OCI-LY1 (cell line): ENCODE results near the gene TMTC3.

Experiments
- H2AFZ ChIP-seq: fragments of 200-600 bp; sonication (generic), shearing (Covaris generic); 2 replicates; pipeline ENCODE4 v1.6.0; 2014; ENCODE audit warnings: antibody characterized with exemption, mild to moderate bottlenecking, low read length
- H3F3A ChIP-seq: fragments of 200-600 bp; sonication (generic), shearing (Covaris generic); 2 replicates; pipeline ENCODE4 v1.6.0; 2014; ENCODE audit warnings: mild to moderate bottlenecking, antibody characterized with exemption, low read length, moderate library complexity; ENCODE audit not compliant: insufficient read depth
- H3K27ac ChIP-seq: fragments of 200-600 bp; sonication (generic); 2 replicates; pipeline ENCODE4 v1.5.1; 2014; ENCODE audit warnings: low read length, mixed run types, mild to moderate bottlenecking, low read depth; ENCODE audit not compliant: poor library complexity, severe bottlenecking
- H3K27me3 ChIP-seq: fragments of 200-600 bp; sonication (generic); 2 replicates; pipeline ENCODE4 v1.6.0; 2014; ENCODE audit warnings: antibody characterized with exemption, mild to moderate bottlenecking, low read length, moderate library complexity; ENCODE audit not compliant: insufficient read depth
- H3K36me3 ChIP-seq: fragments of 200-600 bp; sonication (generic); 2 replicates; pipeline ENCODE4 v1.6.1; 2014; ENCODE audit warnings: mild to moderate bottlenecking, antibody characterized with exemption, low read length, moderate library complexity, mixed read lengths; ENCODE audit not compliant: insufficient read depth
- H3K4me1 ChIP-seq: fragments of 200-600 bp; sonication (generic); 2 replicates; pipeline ENCODE4 v1.5.1; 2014; ENCODE audit warnings: mild to moderate bottlenecking, low read length, moderate library complexity; ENCODE audit not compliant: insufficient read depth, severe bottlenecking
- H3K4me2 ChIP-seq: fragments of 200-600 bp; sonication (generic), shearing (Covaris generic); 2 replicates; pipeline ENCODE4 v1.6.1; 2014; ENCODE audit warnings: low read length
- H3K4me3 ChIP-seq: fragments of 200-600 bp; sonication (generic); 2 replicates; pipeline ENCODE4 v1.5.1; 2014; ENCODE audit warnings: low read length, low read depth, mild to moderate bottlenecking, mixed read lengths; ENCODE audit not compliant: poor library complexity, severe bottlenecking
- H3K79me2 ChIP-seq: fragments of 200-600 bp; shearing (Covaris generic); 2 replicates; pipeline ENCODE4 v1.6.1; 2016; ENCODE audit warnings: mixed run types, low read length, mixed read lengths; ENCODE audit not compliant: insufficient read depth
- H3K9ac ChIP-seq: fragments of 200-600 bp; sonication (generic), shearing (Covaris generic); 2 replicates; pipeline ENCODE4 v1.6.1; 2014; ENCODE audit warnings: mild to moderate bottlenecking, low read length, mixed read lengths
- H3K9me2 ChIP-seq: fragments of 200-600 bp; sonication (generic), shearing (Covaris generic); 2 replicates; pipeline ENCODE4 v1.6.1; 2014; ENCODE audit warnings: low read depth, mild to moderate bottlenecking, low read length, mixed read lengths
- H3K9me3 ChIP-seq: fragments of 200-600 bp; shearing (Covaris generic); 2 replicates; pipeline ENCODE4 v1.6.1; 2014; ENCODE audit warnings: low read length, mixed read lengths
- H4K20me1 ChIP-seq: fragments of 200-600 bp; sonication (generic), shearing (Covaris generic); 2 replicates; pipeline ENCODE4 v1.6.0; 2016; ENCODE audit warnings: mild to moderate bottlenecking, low read length; ENCODE audit not compliant: insufficient read depth
- EZH2 ChIP-seq: fragments of 200-600 bp; sonication (generic), shearing (Covaris generic); IDR thresholded peaks from 2 replicates; pipeline ENCODE4 v1.8.0; 2017; ENCODE audit warnings: borderline replicate concordance, mixed run types, mild to moderate bottlenecking, antibody characterized with exemption, low read length, moderate library complexity, mixed read lengths
- TF ChIP-seq, protein P1 (sequence below): fragments of 200-600 bp; sonication (generic), shearing (Covaris generic); IDR thresholded peaks from 2 replicates; pipeline ENCODE4 v1.5.1; 2017; ENCODE audit warnings: mild to moderate bottlenecking, antibody characterized with exemption, low read length, moderate library complexity, mixed read lengths

The TMTC3 gene

DNA sequence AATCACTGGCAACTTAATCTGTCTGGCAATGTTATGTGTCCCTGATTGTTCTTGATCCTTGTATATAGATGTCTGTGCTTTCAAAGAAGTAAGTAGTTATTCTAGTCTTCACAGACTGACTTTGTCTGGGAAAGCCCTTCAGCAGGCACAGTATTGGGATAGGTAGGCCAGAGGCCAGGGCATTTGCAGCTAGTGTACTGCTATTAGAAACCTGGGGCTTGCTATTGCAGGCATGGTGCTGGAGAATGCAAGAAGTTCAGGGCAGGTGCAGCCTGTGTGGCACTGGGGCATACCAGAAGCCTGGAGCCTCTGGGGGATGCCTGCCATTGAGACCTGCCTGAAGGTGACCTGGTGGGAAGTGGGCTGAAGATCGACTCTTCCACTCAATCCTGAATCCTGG, 96.3 kb downstream of the TMTC3 start:
- no peak overlapping the region for H3K9ac ChIP-seq
- H3K36me3 ChIP-seq: no peaks in the 10 kb centered on the region
- H3K4me2 ChIP-seq: no peak overlapping the region
- H3K27ac ChIP-seq: no peak overlapping the region
- H2AFZ ChIP-seq: no peak overlapping the region
- H3K4me1 ChIP-seq: no peaks in the 10 kb centered on the region
- no peaks in the 10 kb centered on the region for H3F3A ChIP-seq
- TF ChIP-seq, protein P1, sequence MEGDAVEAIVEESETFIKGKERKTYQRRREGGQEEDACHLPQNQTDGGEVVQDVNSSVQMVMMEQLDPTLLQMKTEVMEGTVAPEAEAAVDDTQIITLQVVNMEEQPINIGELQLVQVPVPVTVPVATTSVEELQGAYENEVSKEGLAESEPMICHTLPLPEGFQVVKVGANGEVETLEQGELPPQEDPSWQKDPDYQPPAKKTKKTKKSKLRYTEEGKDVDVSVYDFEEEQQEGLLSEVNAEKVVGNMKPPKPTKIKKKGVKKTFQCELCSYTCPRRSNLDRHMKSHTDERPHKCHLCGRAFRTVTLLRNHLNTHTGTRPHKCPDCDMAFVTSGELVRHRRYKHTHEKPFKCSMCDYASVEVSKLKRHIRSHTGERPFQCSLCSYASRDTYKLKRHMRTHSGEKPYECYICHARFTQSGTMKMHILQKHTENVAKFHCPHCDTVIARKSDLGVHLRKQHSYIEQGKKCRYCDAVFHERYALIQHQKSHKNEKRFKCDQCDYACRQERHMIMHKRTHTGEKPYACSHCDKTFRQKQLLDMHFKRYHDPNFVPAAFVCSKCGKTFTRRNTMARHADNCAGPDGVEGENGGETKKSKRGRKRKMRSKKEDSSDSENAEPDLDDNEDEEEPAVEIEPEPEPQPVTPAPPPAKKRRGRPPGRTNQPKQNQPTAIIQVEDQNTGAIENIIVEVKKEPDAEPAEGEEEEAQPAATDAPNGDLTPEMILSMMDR: no peak
- no peak for TF ChIP-seq EZH2
- no peaks in the 10 kb centered on the region for H3K79me2 ChIP-seq
- no peaks in the 10 kb centered on the region for H3K27me3 ChIP-seq
- no peaks in the 10 kb centered on the region for H4K20me1 ChIP-seq
- no peaks in the 10 kb centered on the region for H3K9me3 ChIP-seq
- H3K9me2 ChIP-seq: no peaks in the 10 kb centered on the region
- no peak overlapping the region for H3K4me3 ChIP-seq

- no peak overlapping the region for H2AFZ ChIP-seq
- H3K4me1 ChIP-seq: no peaks in the 10 kb centered on the region
- H3K4me2 ChIP-seq: no peak overlapping the region
- H3K27ac ChIP-seq: no peak overlapping the region
- no peaks in the 10 kb centered on the region for H4K20me1 ChIP-seq
- no peak overlapping the region for H3K9ac ChIP-seq
- TF ChIP-seq, protein P1: no peak
- no peaks in the 10 kb centered on the region for H3K9me2 ChIP-seq
- H3F3A ChIP-seq: no peaks in the 10 kb centered on the region
- H3K4me3 ChIP-seq: no peak overlapping the region
- no peaks in the 10 kb centered on the region for H3K36me3 ChIP-seq
- no peaks in the 10 kb centered on the region for H3K79me2 ChIP-seq
- no peaks in the 10 kb centered on the region for H3K27me3 ChIP-seq
- no peaks in the 10 kb centered on the region for H3K9me3 ChIP-seq
These were observed 99.9 kb downstream of the TMTC3 start for GRCh38 chr12:88241862-88242570.

DNA sequence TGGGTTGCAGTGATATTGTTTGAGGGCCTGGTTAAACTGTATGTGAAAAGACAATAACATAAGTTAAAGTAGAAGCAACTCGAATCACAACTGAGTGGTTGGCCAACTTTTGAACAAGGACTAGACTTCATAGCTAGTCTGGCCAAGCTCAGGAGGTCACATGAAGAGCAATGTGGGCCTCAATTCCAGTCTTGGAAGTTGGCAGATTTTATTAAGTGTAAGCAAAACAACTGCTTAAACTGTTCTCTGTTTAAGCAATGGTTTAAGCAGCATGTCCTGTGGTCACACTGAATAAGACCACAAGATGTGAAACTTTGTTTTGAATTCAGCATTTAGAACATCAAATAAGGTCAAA, 100.4 kb downstream of the TMTC3 start:
- Histone ChIP-seq H3K4me3 (no peak overlapping the region), H3K9ac (no peak overlapping the region), H3K27ac (no peak overlapping the region), H3K27me3 (no peaks in the 10 kb centered on the region), H3K79me2 (no peaks in the 10 kb centered on the region), H3K36me3 (no peaks in the 10 kb centered on the region), H2AFZ (no peak overlapping the region), H3K9me2 (no peaks in the 10 kb centered on the region), H3K9me3 (no peaks in the 10 kb centered on the region), H3K4me2 (no peak overlapping the region), H4K20me1 (no peaks in the 10 kb centered on the region), H3F3A (no peaks in the 10 kb centered on the region), H3K4me1 (no peaks in the 10 kb centered on the region)
- no peak for TF ChIP-seq EZH2
- TF ChIP-seq, protein P1: no peak
